ENCODE results near the gene MOB3A. TPM values are rescaled to one million over a fixed set of nuclear protein-coding genes. Genes with fewer than 3 reads are reported as not detected.
"Not testable (repeated sequence)": the region's sequence is repeated elsewhere in the genome, so short reads cannot be mapped to it uniquely, and the experiment has no call there.

MOB3A gene
- total RNA-seq, 2 experiments from 2014 or later, result 96.4 to 97.3 TPM

- Mint-ChIP-seq H3K4me1 (ENCODE audit: low read depth) (no peaks in the 10 kb centered on the region), H3K36me3 (ENCODE audit: low read depth) (peaks cover 38% of the 10 kb centered on the region), H3K27me3 (no peaks in the 10 kb centered on the region), H3K27ac (no peak overlapping the region), H3K4me3 (no peak overlapping the region), H3K9me3 (no peaks in the 10 kb centered on the region)
- ChIA-PET CTCF (no interaction called here), POLR2A (interaction anchor here (0.5 kb wide), 1 partner anchor 175 kb away, joined by 3 read pairs; no protein-coding TSS in a partner anchor)
- Histone ChIP-seq H3K9me3 (ENCODE audit: control insufficient read depth in 1 of 2, insufficient read depth in 1 of 2, low read length in 2 of 2) (no peaks in the 10 kb centered on the region), H3K27me3 (ENCODE audit: control insufficient read depth in 1 of 2, insufficient read depth in 2 of 2, low read length in 2 of 2) (no peaks in the 10 kb centered on the region), H3K27ac (ENCODE audit: low read depth in 1 of 2, low read length in 2 of 2) (no peak overlapping the region), H3K4me1 (ENCODE audit: insufficient read depth, low read length) (no peaks in the 10 kb centered on the region), H3K36me3 (ENCODE audit: insufficient read depth, low read length) (peaks cover 64% of the 10 kb centered on the region), H3K4me3 (ENCODE audit: low read length) (no peak overlapping the region)
- ATAC-seq (ENCODE audit: poor library complexity) (no peak), DNase-seq (no peak)
- intact Hi-C loops (cut with DNase I, micrococcal nuclease), result no loop called here
- TF ChIP-seq CTCF (IDR thresholded peaks at IDR 0.05), result no peak
Observed at GRCh38 chr19:2129892-2130770, 34.0 kb upstream of the MOB3A start.

- Histone ChIP-seq H3K4me3 (ENCODE audit: low read length) (no peak overlapping the region), H3K9me3 (ENCODE audit: control insufficient read depth in 1 of 2, insufficient read depth in 1 of 2, low read length in 2 of 2) (no peaks in the 10 kb centered on the region), H3K27ac (ENCODE audit: low read depth in 1 of 2, low read length in 2 of 2) (no peak overlapping the region), H3K4me1 (ENCODE audit: insufficient read depth, low read length) (no peaks in the 10 kb centered on the region), H3K27me3 (ENCODE audit: control insufficient read depth in 1 of 2, insufficient read depth in 2 of 2, low read length in 2 of 2) (no peaks in the 10 kb centered on the region), H3K36me3 (ENCODE audit: insufficient read depth, low read length) (peaks cover 64% of the 10 kb centered on the region)
- H3K27me3 Mint-ChIP-seq, result no peaks in the 10 kb centered on the region
- no peaks in the 10 kb centered on the region for H3K4me1 Mint-ChIP-seq (ENCODE audit: low read depth)
- intact Hi-C loops (cut with DNase I, micrococcal nuclease), result no loop called here
- CTCF ChIA-PET, result no interaction called here
- no peak overlapping the region for H3K4me3 Mint-ChIP-seq
- POLR2A ChIA-PET, result interaction anchor here (0.5 kb wide), 1 partner anchor 175 kb away, joined by 3 read pairs; no protein-coding TSS in a partner anchor
- no peak for TF ChIP-seq CTCF (IDR thresholded peaks at IDR 0.05)
- H3K9me3 Mint-ChIP-seq, result no peaks in the 10 kb centered on the region
- peaks cover 42% of the 10 kb centered on the region for H3K36me3 Mint-ChIP-seq (ENCODE audit: low read depth)
- H3K27ac Mint-ChIP-seq, result no peak overlapping the region
- ATAC-seq (ENCODE audit: poor library complexity) (no peak), DNase-seq (no peak)
Observed at GRCh38 chr19:2129486-2129885, 33.4 kb upstream of the MOB3A start.

DNA sequence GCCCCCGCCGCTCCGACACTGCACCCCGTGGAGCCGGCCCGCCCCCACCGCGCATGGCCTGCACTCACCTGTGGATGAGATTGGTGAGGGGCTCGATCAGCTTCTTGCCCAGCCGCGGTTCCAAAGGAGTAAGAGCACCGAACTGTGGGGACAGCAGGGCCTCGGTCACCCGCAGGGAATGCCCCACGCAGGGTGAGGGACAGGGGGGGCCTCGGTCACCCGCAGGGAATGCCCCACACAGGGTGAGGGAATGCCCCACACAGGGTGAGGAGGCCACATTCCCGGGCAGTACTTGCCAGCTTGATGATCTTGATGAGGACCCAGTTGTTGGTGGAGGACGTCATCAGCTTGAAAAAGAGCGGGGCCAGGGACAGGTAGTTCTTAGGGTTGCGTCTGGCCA, 32.9 kb upstream of the MOB3A start:
- no peaks in the 10 kb centered on the region for H3K27me3 Mint-ChIP-seq
- TF ChIP-seq CTCF (IDR thresholded peaks at IDR 0.05), result no peak

DNA sequence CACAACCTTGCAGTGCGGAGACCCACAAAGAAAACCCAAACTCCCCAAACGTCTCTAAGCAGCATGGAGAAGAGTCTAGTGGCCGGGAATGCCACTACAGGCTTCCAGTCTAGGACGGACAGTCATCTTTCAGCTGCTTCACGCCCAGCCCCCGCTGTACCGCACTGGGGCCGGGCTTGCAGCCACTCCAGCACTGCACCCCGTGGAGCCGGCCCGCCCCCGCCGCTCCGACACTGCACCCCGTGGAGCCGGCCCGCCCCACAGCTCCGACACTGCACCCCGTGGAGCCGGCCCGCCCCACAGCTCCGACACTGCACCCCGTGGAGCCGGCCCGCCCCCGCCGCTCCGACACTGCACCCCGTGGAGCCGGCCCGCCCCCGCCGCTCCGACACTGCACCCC, 32.1 kb upstream of the MOB3A start:
- peaks cover 71% of the 10 kb centered on the region for H3K36me3 ChIP-seq (ENCODE audit: insufficient read depth, low read length)
- H3K27ac ChIP-seq (ENCODE audit: low read depth in 1 of 2, low read length in 2 of 2), result not testable (repeated sequence)

More for the DNA sequence above, 32.9 kb upstream of the MOB3A start:
- no peak overlapping the region for H3K27ac Mint-ChIP-seq
- peaks cover 67% of the 10 kb centered on the region for H3K36me3 ChIP-seq (ENCODE audit: insufficient read depth, low read length)
- no peak overlapping the region for H3K27ac ChIP-seq (ENCODE audit: low read depth in 1 of 2, low read length in 2 of 2)
- no peaks in the 10 kb centered on the region for H3K4me1 ChIP-seq (ENCODE audit: insufficient read depth, low read length)
- H3K9me3 Mint-ChIP-seq, result no peaks in the 10 kb centered on the region
- H3K4me1 Mint-ChIP-seq (ENCODE audit: low read depth), result no peaks in the 10 kb centered on the region
- no peak overlapping the region for H3K4me3 Mint-ChIP-seq
- no peaks in the 10 kb centered on the region for H3K27me3 ChIP-seq (ENCODE audit: control insufficient read depth in 1 of 2, insufficient read depth in 2 of 2, low read length in 2 of 2)
- H3K4me3 ChIP-seq (ENCODE audit: low read length), result no peak overlapping the region
- ATAC-seq (ENCODE audit: poor library complexity) (no peak), DNase-seq (no peak)
- CTCF ChIA-PET, result no interaction called here
- intact Hi-C loops (cut with DNase I, micrococcal nuclease), result no loop called here
- no peaks in the 10 kb centered on the region for H3K9me3 ChIP-seq (ENCODE audit: control insufficient read depth in 1 of 2, insufficient read depth in 1 of 2, low read length in 2 of 2)
- peaks cover 47% of the 10 kb centered on the region for H3K36me3 Mint-ChIP-seq (ENCODE audit: low read depth)
- POLR2A ChIA-PET, result no interaction called here

More for the DNA sequence above, 32.1 kb upstream of the MOB3A start:
- peaks cover 45% of the 10 kb centered on the region for H3K36me3 Mint-ChIP-seq (ENCODE audit: low read depth)
- DNase-seq; H3K4me3 Mint-ChIP-seq; H3K4me3 ChIP-seq (ENCODE audit: low read length); ATAC-seq (ENCODE audit: poor library complexity); intact Hi-C loops (cut with DNase I, micrococcal nuclease); POLR2A ChIA-PET; H3K4me1 ChIP-seq (ENCODE audit: insufficient read depth, low read length); H3K9me3 ChIP-seq (ENCODE audit: control insufficient read depth in 1 of 2, insufficient read depth in 1 of 2, low read length in 2 of 2); H3K27me3 ChIP-seq (ENCODE audit: control insufficient read depth in 1 of 2, insufficient read depth in 2 of 2, low read length in 2 of 2); CTCF ChIA-PET; H3K27me3 Mint-ChIP-seq; H3K9me3 Mint-ChIP-seq; H3K27ac Mint-ChIP-seq; H3K4me1 Mint-ChIP-seq (ENCODE audit: low read depth): not testable (repeated sequence)
